ENCODE results near the gene RUNX2. TPM values are rescaled to one million over a fixed set of nuclear protein-coding genes. Genes with fewer than 3 reads are reported as not detected.

The RUNX2 gene
- total and polyA plus RNA-seq, 2 donors (not counting 1 experiment from before 2014, with no cell fraction given) = 1.3 to 2.4 TPM

GRCh38 chr6:45663251-45664221 lies 335.4 kb downstream of the RUNX2 start:
- TF ChIP-seq CTCF (IDR thresholded peaks at IDR 0.05) (no peak), EZH2 (IDR thresholded peaks at IDR 0.05; ENCODE audit: borderline replicate concordance, insufficient read depth, low read depth, low read length, poor library complexity, severe bottlenecking) (no peak)
- Histone ChIP-seq H3K4me3 (ENCODE audit: control extremely low read depth in 1 of 5, extremely low read depth in 1 of 5, insufficient read depth in 1 of 5, low read depth in 2 of 5, low read length in 4 of 5) (peak overlapping the region in 4 of 5 experiments; percentile 20 to 44 (median 36)), H3K9me3 (ENCODE audit: control extremely low read depth in 1 of 3, control insufficient read depth in 2 of 3, insufficient read depth in 1 of 3, low read length in 2 of 3) (peaks cover 0 to 3% (median 0%) of the 10 kb centered on the region in 3 donors), H3K4me1 (ENCODE audit: control insufficient read depth in 2 of 2, insufficient read depth in 2 of 2, low read length in 2 of 2) (peaks cover 32% of the 10 kb centered on the region in 2 donors), H2AFZ (ENCODE audit: insufficient read depth, low read depth, low read length, poor library complexity, severe bottlenecking) (peak overlapping the region; percentile 57), H3K9ac (ENCODE audit: low read length) (peak overlapping the region; percentile 38), H3K4me2 (replicated peaks; ENCODE audit: low read depth, low read length, poor library complexity, severe bottlenecking) (peak overlapping the region; percentile 79), H3K27ac (ENCODE audit: low read length in 2 of 2) (no peak overlapping the region), H3K36me3 (replicated peaks in 1 of 2; ENCODE audit: control extremely low read depth in 1 of 2, control insufficient read depth in 1 of 2, extremely low read depth in 1 of 2, insufficient read depth in 2 of 2, low read length in 1 of 2) (no peaks in the 10 kb centered on the region), H3K27me3 (replicated peaks in 1 of 4; ENCODE audit: control extremely low read depth in 1 of 4, control insufficient read depth in 3 of 4, insufficient read depth in 4 of 4, low read length in 3 of 4) (peaks cover 0 to 17% (median 8%) of the 10 kb centered on the region in 4 experiments), H3K79me2 (ENCODE audit: control insufficient read depth, insufficient read depth, low read length) (no peaks in the 10 kb centered on the region), H4K20me1 (ENCODE audit: control insufficient read depth, insufficient read depth, low read length, poor library complexity, severe bottlenecking) (no peaks in the 10 kb centered on the region)
- ATAC-seq (ENCODE audit: low read depth) (peak; percentile 68), DNase-seq (peak; percentile 56)
- Mint-ChIP-seq H3K27ac (peak overlapping the region; percentile 53), H3K9me3 (ENCODE audit: insufficient read depth) (no peaks in the 10 kb centered on the region), H3K27me3 (peaks cover 36% of the 10 kb centered on the region), H3K4me3 (peak overlapping the region; percentile 82), H3K4me1 (peaks cover 53% of the 10 kb centered on the region)
- 15% methylated on average over 83 of the region's 88 CpGs for whole genome bisulfite sequencing (ENCODE audit: insufficient coverage)
- ChIA-PET POLR2A (no interaction called here), CTCF (interaction anchor here (1.9 kb wide), 1 partner anchor 259 kb away, joined by 4 read pairs; no protein-coding TSS in a partner anchor)
- intact Hi-C loops (cut with micrococcal nuclease) = no loop called here

GRCh38 chr6:45664707-45665106 lies 336.6 kb downstream of the RUNX2 start:
- no peak for DNase-seq
- Histone ChIP-seq H3K9me3 (ENCODE audit: control extremely low read depth in 1 of 3, control insufficient read depth in 2 of 3, insufficient read depth in 1 of 3, low read length in 2 of 3) (peaks cover 0 to 3% (median 0%) of the 10 kb centered on the region in 3 donors), H3K9ac (ENCODE audit: low read length) (no peak overlapping the region), H3K4me1 (ENCODE audit: control insufficient read depth in 2 of 2, insufficient read depth in 2 of 2, low read length in 2 of 2) (peaks cover 25 to 26% of the 10 kb centered on the region in 2 donors), H2AFZ (ENCODE audit: insufficient read depth, low read depth, low read length, poor library complexity, severe bottlenecking) (no peak overlapping the region), H3K27me3 (replicated peaks in 1 of 4; ENCODE audit: control extremely low read depth in 1 of 4, control insufficient read depth in 3 of 4, insufficient read depth in 4 of 4, low read length in 3 of 4) (peaks cover 0 to 17% (median 8%) of the 10 kb centered on the region in 4 experiments), H3K4me2 (replicated peaks; ENCODE audit: low read depth, low read length, poor library complexity, severe bottlenecking) (no peak overlapping the region), H3K27ac (ENCODE audit: low read length in 2 of 2) (no peak overlapping the region), H3K4me3 (ENCODE audit: control extremely low read depth in 1 of 5, extremely low read depth in 1 of 5, insufficient read depth in 1 of 5, low read depth in 2 of 5, low read length in 4 of 5) (no peak overlapping the region), H3K79me2 (ENCODE audit: control insufficient read depth, insufficient read depth, low read length) (no peaks in the 10 kb centered on the region), H4K20me1 (ENCODE audit: control insufficient read depth, insufficient read depth, low read length, poor library complexity, severe bottlenecking) (no peaks in the 10 kb centered on the region), H3K36me3 (replicated peaks in 1 of 2; ENCODE audit: control extremely low read depth in 1 of 2, control insufficient read depth in 1 of 2, extremely low read depth in 1 of 2, insufficient read depth in 2 of 2, low read length in 1 of 2) (no peaks in the 10 kb centered on the region)
- ChIA-PET POLR2A (no interaction called here), CTCF (no interaction called here)
- H3K4me3 Mint-ChIP-seq = peak overlapping the region; percentile 16
- ATAC-seq (ENCODE audit: low read depth) = no peak
- TF ChIP-seq EZH2 (IDR thresholded peaks at IDR 0.05; ENCODE audit: borderline replicate concordance, insufficient read depth, low read depth, low read length, poor library complexity, severe bottlenecking) (no peak), CTCF (IDR thresholded peaks at IDR 0.05) (no peak)
- peaks cover 41% of the 10 kb centered on the region for H3K4me1 Mint-ChIP-seq
- H3K27me3 Mint-ChIP-seq = peaks cover 36% of the 10 kb centered on the region
- intact Hi-C loops (cut with micrococcal nuclease) = no loop called here
- no peaks in the 10 kb centered on the region for H3K9me3 Mint-ChIP-seq (ENCODE audit: insufficient read depth)
- H3K27ac Mint-ChIP-seq = no peak overlapping the region
- 100% methylated on average over 4 of the region's 6 CpGs for WGBS (ENCODE audit: insufficient coverage)
